Measurements from ENCODE around the gene NSUN3. TPM values are rescaled to one million over a fixed set of nuclear protein-coding genes. Genes with fewer than 3 reads are reported as not detected.

The NSUN3 gene
- total and polyA plus RNA-seq, 9 donors: 7.1 to 14.9 (median 11.7) TPM

DNA sequence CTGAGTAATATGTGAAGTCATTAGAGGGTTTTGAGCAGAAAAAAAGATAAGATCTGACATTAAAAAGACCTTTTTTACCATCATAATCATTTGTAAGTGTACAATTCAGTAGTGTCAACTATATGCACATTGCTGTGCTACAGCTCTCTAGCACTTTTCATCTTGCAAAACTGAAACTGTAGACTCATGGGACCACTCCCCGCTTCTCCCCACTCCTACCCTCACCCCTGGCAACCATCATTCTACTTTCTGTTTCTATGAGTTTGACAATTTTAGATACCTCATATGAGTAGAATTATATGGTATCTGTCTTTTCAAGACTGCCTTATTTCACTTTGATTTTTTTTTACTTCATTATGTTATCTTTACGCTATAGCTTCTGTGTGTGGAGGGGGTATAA, 112.8 kb downstream of the NSUN3 start:
- no peaks in the 10 kb centered on the region for H3K36me3 ChIP-seq
- H3K4me1 ChIP-seq (ENCODE audit: insufficient read depth): no peaks in the 10 kb centered on the region
- no peaks in the 10 kb centered on the region for H3K9me3 ChIP-seq
- H3K4me3 ChIP-seq: no peak overlapping the region
- H3K27me3 ChIP-seq: no peaks in the 10 kb centered on the region
- H3K27ac ChIP-seq: no peak overlapping the region
- TF ChIP-seq EP300 (IDR thresholded peaks at IDR 0.05) (no peak), POLR2A (IDR thresholded peaks at IDR 0.05) (no peak)
- TF ChIP-seq, protein P1, sequence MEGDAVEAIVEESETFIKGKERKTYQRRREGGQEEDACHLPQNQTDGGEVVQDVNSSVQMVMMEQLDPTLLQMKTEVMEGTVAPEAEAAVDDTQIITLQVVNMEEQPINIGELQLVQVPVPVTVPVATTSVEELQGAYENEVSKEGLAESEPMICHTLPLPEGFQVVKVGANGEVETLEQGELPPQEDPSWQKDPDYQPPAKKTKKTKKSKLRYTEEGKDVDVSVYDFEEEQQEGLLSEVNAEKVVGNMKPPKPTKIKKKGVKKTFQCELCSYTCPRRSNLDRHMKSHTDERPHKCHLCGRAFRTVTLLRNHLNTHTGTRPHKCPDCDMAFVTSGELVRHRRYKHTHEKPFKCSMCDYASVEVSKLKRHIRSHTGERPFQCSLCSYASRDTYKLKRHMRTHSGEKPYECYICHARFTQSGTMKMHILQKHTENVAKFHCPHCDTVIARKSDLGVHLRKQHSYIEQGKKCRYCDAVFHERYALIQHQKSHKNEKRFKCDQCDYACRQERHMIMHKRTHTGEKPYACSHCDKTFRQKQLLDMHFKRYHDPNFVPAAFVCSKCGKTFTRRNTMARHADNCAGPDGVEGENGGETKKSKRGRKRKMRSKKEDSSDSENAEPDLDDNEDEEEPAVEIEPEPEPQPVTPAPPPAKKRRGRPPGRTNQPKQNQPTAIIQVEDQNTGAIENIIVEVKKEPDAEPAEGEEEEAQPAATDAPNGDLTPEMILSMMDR (IDR thresholded peaks at IDR 0.05): no peak
- intact Hi-C loops (cut with DNase I): no loop called here
- 97 to 99% (median 98%) methylated on average over 2 of the region's 2 CpGs for WGBS, 3 donors
- DNase-seq: no peak

DNA sequence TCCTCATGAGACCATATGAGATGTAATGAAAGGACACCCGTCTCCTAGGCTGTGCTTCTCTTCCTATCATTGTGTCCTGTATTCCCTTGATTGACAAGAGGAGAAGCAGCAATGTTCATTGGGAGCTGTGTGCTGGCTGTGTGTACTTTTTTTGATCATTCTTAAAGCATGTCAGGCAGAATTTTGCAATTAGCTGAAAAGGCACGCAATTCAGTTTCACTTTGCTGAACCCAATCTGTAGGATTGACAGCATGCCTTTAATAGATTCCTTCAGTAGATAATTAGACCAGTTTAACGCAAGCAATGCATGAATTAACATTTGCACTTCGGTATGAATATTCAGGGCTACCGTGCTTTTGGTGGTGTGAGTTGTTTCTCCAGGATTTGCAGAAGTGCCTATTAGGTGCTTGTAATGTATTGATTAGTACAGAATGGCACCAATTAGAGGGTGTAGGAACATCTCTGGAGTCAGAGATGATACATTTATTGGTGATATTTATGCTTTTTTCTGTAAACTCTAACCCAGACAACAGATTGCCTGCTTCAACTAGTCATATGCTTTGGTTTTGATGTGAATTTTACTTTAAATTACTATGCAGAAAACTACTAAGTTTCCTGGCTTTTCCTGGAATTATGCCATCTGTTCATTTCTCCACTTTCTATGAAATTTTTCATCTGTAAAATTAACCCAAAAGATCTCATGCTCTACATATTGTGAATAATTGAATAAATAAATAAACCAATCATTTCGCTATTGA, 114.3 kb downstream of the NSUN3 start:
- H3K27ac ChIP-seq: no peak overlapping the region
- H3K36me3 ChIP-seq: no peaks in the 10 kb centered on the region
- TF ChIP-seq, protein P1 (IDR thresholded peaks at IDR 0.05): no peak
- no peak for TF ChIP-seq EP300 (IDR thresholded peaks at IDR 0.05)
- TF ChIP-seq POLR2A (IDR thresholded peaks at IDR 0.05): no peak
- no peak for DNase-seq
- intact Hi-C loops (cut with DNase I): no loop called here
- no peak overlapping the region for H3K4me3 ChIP-seq
- H3K9me3 ChIP-seq: no peaks in the 10 kb centered on the region
- no peaks in the 10 kb centered on the region for H3K27me3 ChIP-seq
- H3K4me1 ChIP-seq (ENCODE audit: insufficient read depth): no peaks in the 10 kb centered on the region
- WGBS, 3 donors: 53 to 58% (median 56%) methylated on average over 6 of the region's 6 CpGs

Other genes with a start within 250 kb of the NSUN3 start
- gene PROS1, start 89.2 kb upstream of the NSUN3 start, total RNA-seq: 10 to 100 TPM; 41.6 to 95.1 (median 50.0) TPM
- 10 to 100 TPM; 44.0 to 68.8 TPM for gene PROS1, start 89.2 kb upstream of the NSUN3 start, polyA plus RNA-seq
- 10 to 100 TPM in 6 of 7 donors, 1 to 10 TPM in 1; 8.1 to 16.3 (median 12.3) TPM for gene ARL13B, start 82.9 kb upstream of the NSUN3 start, total RNA-seq
- gene ARL13B, start 82.9 kb upstream of the NSUN3 start, polyA plus RNA-seq: 1 to 10 TPM; 6.2 to 6.5 TPM
- gene STX19, start 34.5 kb upstream of the NSUN3 start, total RNA-seq: under 1 TPM in 3 of 7 donors, not detected in 4; 0.31 to 0.46 (median 0.35) TPM
- gene STX19, start 34.5 kb upstream of the NSUN3 start, polyA plus RNA-seq: not detected
- 10 to 100 TPM in 3 of 7 donors, 1 to 10 TPM in 4; 4.6 to 13.9 (median 8.7) TPM for gene DHFR2, start 145 bp upstream of the NSUN3 start, total RNA-seq
- 10 to 100 TPM in 1 of 2 donors, 1 to 10 TPM in 1; 7.8 to 10.3 TPM for gene DHFR2, start 145 bp upstream of the NSUN3 start, polyA plus RNA-seq